ENCODE measurements around the gene TMEM14A. TPM values are rescaled to one million over a fixed set of nuclear protein-coding genes. Genes with fewer than 3 reads are reported as not detected.

Gene TMEM14A
- total RNA-seq, 2 donors from 2014 or later = 13.2 to 13.4 TPM

- Histone ChIP-seq H3K27ac (no peak overlapping the region), H3K27me3 (no peaks in the 10 kb centered on the region), H3K9me3 (no peaks in the 10 kb centered on the region), H3K36me3 (no peaks in the 10 kb centered on the region), H3K4me1 (no peaks in the 10 kb centered on the region), H3K4me3 (no peak overlapping the region)
- DNase-seq (ENCODE audit: low spot score) = no peak
- TF ChIP-seq, protein P1, sequence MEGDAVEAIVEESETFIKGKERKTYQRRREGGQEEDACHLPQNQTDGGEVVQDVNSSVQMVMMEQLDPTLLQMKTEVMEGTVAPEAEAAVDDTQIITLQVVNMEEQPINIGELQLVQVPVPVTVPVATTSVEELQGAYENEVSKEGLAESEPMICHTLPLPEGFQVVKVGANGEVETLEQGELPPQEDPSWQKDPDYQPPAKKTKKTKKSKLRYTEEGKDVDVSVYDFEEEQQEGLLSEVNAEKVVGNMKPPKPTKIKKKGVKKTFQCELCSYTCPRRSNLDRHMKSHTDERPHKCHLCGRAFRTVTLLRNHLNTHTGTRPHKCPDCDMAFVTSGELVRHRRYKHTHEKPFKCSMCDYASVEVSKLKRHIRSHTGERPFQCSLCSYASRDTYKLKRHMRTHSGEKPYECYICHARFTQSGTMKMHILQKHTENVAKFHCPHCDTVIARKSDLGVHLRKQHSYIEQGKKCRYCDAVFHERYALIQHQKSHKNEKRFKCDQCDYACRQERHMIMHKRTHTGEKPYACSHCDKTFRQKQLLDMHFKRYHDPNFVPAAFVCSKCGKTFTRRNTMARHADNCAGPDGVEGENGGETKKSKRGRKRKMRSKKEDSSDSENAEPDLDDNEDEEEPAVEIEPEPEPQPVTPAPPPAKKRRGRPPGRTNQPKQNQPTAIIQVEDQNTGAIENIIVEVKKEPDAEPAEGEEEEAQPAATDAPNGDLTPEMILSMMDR (IDR thresholded peaks at IDR 0.05) = no peak
Observed at GRCh38 chr6:52635049-52635577, 35.8 kb upstream of the TMEM14A start.

- peaks cover 0 to 6% of the 10 kb centered on the region in 2 donors for H3K4me1 ChIP-seq
- TF ChIP-seq, protein P1 (IDR thresholded peaks at IDR 0.05) = no peak
- H3K9me3 ChIP-seq = no peaks in the 10 kb centered on the region
- no peaks in the 10 kb centered on the region for H3K27me3 ChIP-seq
- DNase-seq (ENCODE audit: low spot score) = no peak
- no peak overlapping the region for H3K27ac ChIP-seq
- H3K36me3 ChIP-seq = no peaks in the 10 kb centered on the region
- no peak overlapping the region for H3K4me3 ChIP-seq
Observed at GRCh38 chr6:52636830-52637229, 34.1 kb upstream of the TMEM14A start.

DNA sequence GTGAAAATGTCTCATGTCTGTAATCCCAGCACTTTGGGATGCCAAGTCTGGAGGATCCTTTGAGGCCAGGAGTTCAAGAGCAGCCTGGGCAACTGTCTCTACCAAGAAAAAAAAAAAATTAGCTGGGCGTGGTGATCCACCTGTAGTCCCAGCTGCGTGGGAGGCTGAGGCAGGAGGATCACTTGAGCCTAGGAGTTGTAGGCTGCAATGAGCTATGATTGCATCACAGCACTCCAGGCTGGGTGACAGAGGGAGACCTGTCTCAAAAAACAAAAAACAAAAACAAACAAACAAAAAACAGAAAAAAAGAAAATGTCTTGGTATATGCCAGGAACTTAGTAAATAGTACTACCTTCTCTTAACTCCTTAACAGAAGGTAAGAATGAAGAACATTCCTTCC, 31.4 kb upstream of the TMEM14A start:
- Histone ChIP-seq H3K27ac (no peak overlapping the region), H3K36me3 (no peaks in the 10 kb centered on the region)

GRCh38 chr6:52640170-52640569, 30.7 kb upstream of the TMEM14A start:
- no peak overlapping the region for H3K27ac ChIP-seq
- H3K27me3 ChIP-seq = no peaks in the 10 kb centered on the region
- TF ChIP-seq, protein P1 (IDR thresholded peaks at IDR 0.05) = no peak
- no peaks in the 10 kb centered on the region for H3K9me3 ChIP-seq
- no peak for DNase-seq (ENCODE audit: low spot score)
- peaks cover 0 to 7% of the 10 kb centered on the region in 2 donors for H3K4me1 ChIP-seq
- no peaks in the 10 kb centered on the region for H3K36me3 ChIP-seq
- no peak overlapping the region for H3K4me3 ChIP-seq

More for the DNA sequence above, 31.4 kb upstream of the TMEM14A start:
- H3K4me1 ChIP-seq = peaks cover 0 to 7% of the 10 kb centered on the region in 2 donors
- TF ChIP-seq, protein P1 (IDR thresholded peaks at IDR 0.05) = no peak
- H3K27me3 ChIP-seq = no peaks in the 10 kb centered on the region
- H3K9me3 ChIP-seq = no peaks in the 10 kb centered on the region
- DNase-seq (ENCODE audit: low spot score) = no peak
- no peak overlapping the region for H3K4me3 ChIP-seq

GRCh38 chr6:52640916-52641315, 30.0 kb upstream of the TMEM14A start:
- no peak for DNase-seq (ENCODE audit: low spot score)
- H3K27me3 ChIP-seq = no peaks in the 10 kb centered on the region
- H3K27ac ChIP-seq = no peak overlapping the region
- peaks cover 0 to 7% of the 10 kb centered on the region in 2 donors for H3K4me1 ChIP-seq
- no peaks in the 10 kb centered on the region for H3K9me3 ChIP-seq
- TF ChIP-seq, protein P1 (IDR thresholded peaks at IDR 0.05) = no peak
- no peaks in the 10 kb centered on the region for H3K36me3 ChIP-seq
- no peak overlapping the region for H3K4me3 ChIP-seq

- Histone ChIP-seq H3K9me3 (no peaks in the 10 kb centered on the region), H3K27ac (no peak overlapping the region), H3K4me3 (no peak overlapping the region), H3K27me3 (no peaks in the 10 kb centered on the region), H3K36me3 (no peaks in the 10 kb centered on the region), H3K4me1 (peaks cover 0 to 7% of the 10 kb centered on the region in 2 donors)
- TF ChIP-seq, protein P1 (IDR thresholded peaks at IDR 0.05) = no peak
- no peak for DNase-seq (ENCODE audit: low spot score)
Observed at GRCh38 chr6:52641388-52641787, 29.5 kb upstream of the TMEM14A start.

Data from right atrium auricular region (tissue), 2 donors.